Measurements from ENCODE around the gene MFF.
"Not testable (repeated sequence)": the region's sequence is repeated elsewhere in the genome, so short reads cannot be mapped to it uniquely, and the experiment has no call there.

Gene MFF

GRCh38 chr2:227337442-227337841 lies 12.4 kb downstream of the MFF start:
- no peak for DNase-seq

- no peak for DNase-seq
Observed at GRCh38 chr2:227339098-227339599, 14.1 kb downstream of the MFF start.

- DNase-seq, result no peak
Observed at GRCh38 chr2:227340106-227340505, 15.1 kb downstream of the MFF start.

GRCh38 chr2:227341553-227341952 lies 16.5 kb downstream of the MFF start:
- no peak for DNase-seq

- DNase-seq, result no peak
Observed at GRCh38 chr2:227344231-227344630, 19.2 kb downstream of the MFF start.

GRCh38 chr2:227347117-227347516 lies 22.1 kb downstream of the MFF start:
- no peak for DNase-seq

- DNase-seq, result no peak
Observed at GRCh38 chr2:227348324-227348723, 23.3 kb downstream of the MFF start.

- DNase-seq, result no peak
Observed at GRCh38 chr2:227349989-227350612, 25.1 kb downstream of the MFF start.

GRCh38 chr2:227351639-227352038 lies 26.6 kb downstream of the MFF start:
- no peak for DNase-seq

- DNase-seq, result no peak
Observed at GRCh38 chr2:227360351-227360750, 35.3 kb downstream of the MFF start.

GRCh38 chr2:227363756-227364155 lies 38.7 kb downstream of the MFF start:
- DNase-seq, result no peak

GRCh38 chr2:227364585-227365263 lies 39.7 kb downstream of the MFF start:
- not testable (repeated sequence) for DNase-seq

- DNase-seq, result no peak
Observed at GRCh38 chr2:227365833-227366232, 40.8 kb downstream of the MFF start.

- DNase-seq, result no peak
Observed at GRCh38 chr2:227366769-227367426, 41.8 kb downstream of the MFF start.

GRCh38 chr2:227367427-227367795 lies 42.4 kb downstream of the MFF start:
- no peak for DNase-seq

GRCh38 chr2:227368574-227368973 lies 43.5 kb downstream of the MFF start:
- no peak for DNase-seq

- DNase-seq, result no peak
Observed at GRCh38 chr2:227370092-227370491, 45.0 kb downstream of the MFF start.

GRCh38 chr2:227370791-227371312 lies 45.8 kb downstream of the MFF start:
- DNase-seq, result no peak

- no peak for DNase-seq
Observed at GRCh38 chr2:227373389-227373788, 48.3 kb downstream of the MFF start.

GRCh38 chr2:227374158-227374557 lies 49.1 kb downstream of the MFF start:
- no peak for DNase-seq

- DNase-seq, result no peak
Observed at GRCh38 chr2:227376656-227377396, 51.8 kb downstream of the MFF start.

GRCh38 chr2:227377467-227378351 lies 52.7 kb downstream of the MFF start:
- DNase-seq, result no peak

Data from stimulated activated CD4-positive, alpha-beta T cell treated with anti-CD3 and anti-CD28 coated beads, Interleukin-4, amount 100 ng/mL, for 1 hour (primary cell).